Middle frontal gyrus (tissue), 1 donor: ENCODE measurements around the gene TGFBI.
A peak's percentile ranks its signal among the peaks of the same experiment; 100 is the strongest.

ENCODE experiments used
- DNase-seq: peaks from one replicate; pipeline ENCODE4 v3.0.0-alpha.2; 2015; ENCODE audit warnings: low spot score; ENCODE audit errors: extremely low spot score

TGFBI gene

GRCh38 chr5:136063778-136064465 lies 35.1 kb downstream of the TGFBI start:
- DNase-seq: no peak

GRCh38 chr5:136064510-136064909 lies 35.7 kb downstream of the TGFBI start:
- no peak for DNase-seq

- DNase-seq: no peak
Observed at GRCh38 chr5:136065588-136065987, 36.8 kb downstream of the TGFBI start.

- DNase-seq: no peak
Observed at GRCh38 chr5:136066661-136067271, 38.0 kb downstream of the TGFBI start.

- no peak for DNase-seq
Observed at GRCh38 chr5:136067422-136067821, 38.6 kb downstream of the TGFBI start.

- no peak for DNase-seq
Observed at GRCh38 chr5:136070486-136071285, 41.9 kb downstream of the TGFBI start.

GRCh38 chr5:136073714-136074529 lies 45.1 kb downstream of the TGFBI start:
- no peak for DNase-seq

GRCh38 chr5:136075466-136075891 lies 46.7 kb downstream of the TGFBI start:
- DNase-seq: no peak

- no peak for DNase-seq
Observed at GRCh38 chr5:136076067-136076466, 47.3 kb downstream of the TGFBI start.

GRCh38 chr5:136076881-136077445 lies 48.2 kb downstream of the TGFBI start:
- DNase-seq: no peak

- DNase-seq: no peak
Observed at GRCh38 chr5:136079195-136079985, 50.6 kb downstream of the TGFBI start.

GRCh38 chr5:136080113-136080482 lies 51.3 kb downstream of the TGFBI start:
- DNase-seq: no peak

GRCh38 chr5:136080483-136081216 lies 51.9 kb downstream of the TGFBI start:
- DNase-seq: peak; percentile 6

GRCh38 chr5:136081217-136081591 lies 52.4 kb downstream of the TGFBI start:
- DNase-seq: no peak

GRCh38 chr5:136082390-136083193 lies 53.8 kb downstream of the TGFBI start:
- no peak for DNase-seq

GRCh38 chr5:136084698-136085097 lies 55.9 kb downstream of the TGFBI start:
- DNase-seq: no peak

GRCh38 chr5:136086783-136087566 lies 58.2 kb downstream of the TGFBI start:
- DNase-seq: no peak
